KMS-11 (cell line): ENCODE data around the gene DCTPP1.

ENCODE experiments used
- H2AFZ ChIP-seq: fragments of 200-600 bp; sonication (generic); 2 replicates; pipeline ENCODE4 v1.6.1; 2016; ENCODE audit warnings: antibody characterized with exemption, mixed run types, low read depth
- H3K27ac ChIP-seq: fragments of 200-600 bp; sonication (generic); 2 replicates; pipeline ENCODE4 v1.6.1; 2016; ENCODE audit warnings: mild to moderate bottlenecking, mixed run types
- H3K27me3 ChIP-seq: fragments of 200-600 bp; sonication (generic); 2 replicates; pipeline ENCODE4 v1.6.1; 2017; ENCODE audit warnings: mild to moderate bottlenecking, low read depth, mixed run types, moderate library complexity; ENCODE audit not compliant: insufficient read depth
- H3K36me3 ChIP-seq: fragments of 200-600 bp; sonication (generic); 2 replicates; pipeline ENCODE4 v1.6.1; 2017; ENCODE audit warnings: mild to moderate bottlenecking, mixed run types; ENCODE audit not compliant: insufficient read depth
- H3K4me1 ChIP-seq: fragments of 200-600 bp; sonication (generic); 2 replicates; pipeline ENCODE4 v1.6.1; 2016; ENCODE audit warnings: mild to moderate bottlenecking, low read depth, mixed run types; ENCODE audit not compliant: poor library complexity, severe bottlenecking
- H3K4me2 ChIP-seq: fragments of 200-600 bp; sonication (generic); 2 replicates; pipeline ENCODE4 v1.7.0; 2016; ENCODE audit warnings: mild to moderate bottlenecking, mixed run types
- H3K4me3 ChIP-seq: fragments of 200-600 bp; sonication (generic); IDR thresholded peaks from 2 replicates; pipeline ENCODE4 v1.6.1; 2017; ENCODE audit warnings: low read depth, low read length, mixed read lengths; ENCODE audit not compliant: insufficient read depth
- H3K79me2 ChIP-seq: fragments of 200-600 bp; sonication (generic); 2 replicates; pipeline ENCODE4 v1.6.1; 2016; ENCODE audit warnings: low read depth, mixed run types; ENCODE audit not compliant: insufficient read depth
- H3K9ac ChIP-seq: fragments of 200-600 bp; sonication (generic); 2 replicates; pipeline ENCODE4 v1.6.1; 2016; ENCODE audit warnings: mild to moderate bottlenecking, mixed run types
- H4K20me1 ChIP-seq: fragments of 200-600 bp; sonication (generic); 2 replicates; pipeline ENCODE4 v1.6.1; 2016; ENCODE audit warnings: mild to moderate bottlenecking, mixed run types; ENCODE audit not compliant: insufficient read depth
- TF ChIP-seq, protein P1 (sequence below): fragments of 200-600 bp; sonication (generic); conservative IDR thresholded peaks from 2 replicates; pipeline ENCODE4 v1.6.1; 2017; ENCODE audit warnings: low read depth, mild to moderate bottlenecking, antibody characterized with exemption, low read length, moderate library complexity, mixed read lengths

DCTPP1 gene

DNA sequence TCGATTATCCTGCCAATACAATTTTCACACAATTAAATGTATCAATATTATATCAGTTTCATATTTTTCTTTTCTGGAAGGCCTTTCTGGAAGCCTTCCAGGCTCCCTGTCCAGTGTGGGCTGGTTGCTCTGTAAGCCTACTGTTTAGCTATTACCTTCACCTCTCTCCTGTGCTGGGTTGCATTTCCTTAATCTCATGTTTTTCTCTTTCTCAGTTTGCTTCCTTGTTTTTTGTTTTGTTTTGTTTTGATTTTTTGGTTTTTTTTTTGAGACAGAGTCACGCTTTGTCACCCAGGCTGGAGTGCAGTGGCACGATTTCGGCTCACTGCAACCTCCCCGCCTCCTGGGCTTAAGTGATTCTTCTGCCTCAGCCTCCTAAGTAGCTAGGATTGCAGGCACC lies 9.0 kb upstream of the DCTPP1 start:
- peaks cover 3% of the 10 kb centered on the region for H3K4me1 ChIP-seq
- H3K4me3 ChIP-seq = no peak overlapping the region
- H3K27ac ChIP-seq = no peak overlapping the region
- no peaks in the 10 kb centered on the region for H3K27me3 ChIP-seq
- no peaks in the 10 kb centered on the region for H3K36me3 ChIP-seq
- no peak overlapping the region for H3K9ac ChIP-seq
- H3K79me2 ChIP-seq = peaks cover 7% of the 10 kb centered on the region; the same call in 1 of the 2 replicates
- H3K4me2 ChIP-seq = no peak overlapping the region
- TF ChIP-seq, protein P1, sequence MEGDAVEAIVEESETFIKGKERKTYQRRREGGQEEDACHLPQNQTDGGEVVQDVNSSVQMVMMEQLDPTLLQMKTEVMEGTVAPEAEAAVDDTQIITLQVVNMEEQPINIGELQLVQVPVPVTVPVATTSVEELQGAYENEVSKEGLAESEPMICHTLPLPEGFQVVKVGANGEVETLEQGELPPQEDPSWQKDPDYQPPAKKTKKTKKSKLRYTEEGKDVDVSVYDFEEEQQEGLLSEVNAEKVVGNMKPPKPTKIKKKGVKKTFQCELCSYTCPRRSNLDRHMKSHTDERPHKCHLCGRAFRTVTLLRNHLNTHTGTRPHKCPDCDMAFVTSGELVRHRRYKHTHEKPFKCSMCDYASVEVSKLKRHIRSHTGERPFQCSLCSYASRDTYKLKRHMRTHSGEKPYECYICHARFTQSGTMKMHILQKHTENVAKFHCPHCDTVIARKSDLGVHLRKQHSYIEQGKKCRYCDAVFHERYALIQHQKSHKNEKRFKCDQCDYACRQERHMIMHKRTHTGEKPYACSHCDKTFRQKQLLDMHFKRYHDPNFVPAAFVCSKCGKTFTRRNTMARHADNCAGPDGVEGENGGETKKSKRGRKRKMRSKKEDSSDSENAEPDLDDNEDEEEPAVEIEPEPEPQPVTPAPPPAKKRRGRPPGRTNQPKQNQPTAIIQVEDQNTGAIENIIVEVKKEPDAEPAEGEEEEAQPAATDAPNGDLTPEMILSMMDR = no peak
- no peaks in the 10 kb centered on the region for H4K20me1 ChIP-seq
- H2AFZ ChIP-seq = no peak overlapping the region

DNA sequence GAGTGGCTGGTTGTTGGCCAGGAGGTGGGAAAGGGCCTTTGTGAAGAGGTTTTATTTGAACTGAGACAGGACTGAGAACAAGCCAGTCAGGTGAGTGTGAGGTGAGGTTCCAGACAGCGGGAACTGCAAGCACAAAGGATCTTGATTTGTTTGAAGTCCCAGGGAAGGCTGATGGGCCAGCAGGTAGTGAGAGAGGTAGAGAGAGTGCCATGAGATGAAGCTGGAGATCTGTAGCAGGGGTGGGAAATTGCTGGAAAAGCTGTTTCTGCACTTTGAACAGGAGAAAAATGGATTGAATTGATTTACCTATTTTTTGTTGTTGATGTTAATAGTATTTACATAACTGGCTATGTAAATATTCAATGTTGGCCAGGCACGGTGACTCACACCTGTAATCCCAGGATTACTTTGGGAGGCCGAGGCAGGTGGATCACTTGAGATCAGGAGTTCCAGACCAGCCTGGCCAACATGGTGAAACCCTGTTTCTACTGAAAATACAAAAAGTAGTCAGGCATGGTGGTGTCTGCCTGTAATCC lies 7.7 kb upstream of the DCTPP1 start:
- H3K27me3 ChIP-seq = no peaks in the 10 kb centered on the region
- H3K27ac ChIP-seq = no peak overlapping the region
- no peak overlapping the region for H3K9ac ChIP-seq
- H4K20me1 ChIP-seq = no peaks in the 10 kb centered on the region
- TF ChIP-seq, protein P1 = no peak
- no peak overlapping the region for H3K4me2 ChIP-seq
- no peak overlapping the region for H3K4me3 ChIP-seq
- H3K36me3 ChIP-seq = no peaks in the 10 kb centered on the region
- H2AFZ ChIP-seq = no peak overlapping the region
- H3K79me2 ChIP-seq = no peaks in the 10 kb centered on the region
- peaks cover 4% of the 10 kb centered on the region for H3K4me1 ChIP-seq

DNA sequence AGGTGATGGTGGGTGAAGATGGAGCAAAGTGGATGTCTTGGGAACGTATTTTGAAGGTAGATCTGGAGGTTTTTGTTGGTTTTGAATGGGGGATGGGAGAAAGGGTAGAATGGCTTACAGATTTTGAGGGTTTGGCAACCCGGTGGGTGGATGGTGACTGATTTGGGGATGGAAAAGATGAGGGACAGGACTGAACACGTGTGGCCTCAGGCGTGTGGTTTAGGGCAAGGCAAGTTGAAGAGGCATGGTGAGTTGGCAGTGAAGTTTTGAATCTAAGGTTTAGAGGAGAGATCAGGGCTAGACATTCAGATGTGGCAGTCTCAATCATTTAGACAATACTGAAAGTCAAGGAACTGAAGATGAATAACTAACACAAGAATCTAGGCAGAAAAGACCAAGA lies 5.0 kb upstream of the DCTPP1 start:
- TF ChIP-seq, protein P1 = no peak

DNA sequence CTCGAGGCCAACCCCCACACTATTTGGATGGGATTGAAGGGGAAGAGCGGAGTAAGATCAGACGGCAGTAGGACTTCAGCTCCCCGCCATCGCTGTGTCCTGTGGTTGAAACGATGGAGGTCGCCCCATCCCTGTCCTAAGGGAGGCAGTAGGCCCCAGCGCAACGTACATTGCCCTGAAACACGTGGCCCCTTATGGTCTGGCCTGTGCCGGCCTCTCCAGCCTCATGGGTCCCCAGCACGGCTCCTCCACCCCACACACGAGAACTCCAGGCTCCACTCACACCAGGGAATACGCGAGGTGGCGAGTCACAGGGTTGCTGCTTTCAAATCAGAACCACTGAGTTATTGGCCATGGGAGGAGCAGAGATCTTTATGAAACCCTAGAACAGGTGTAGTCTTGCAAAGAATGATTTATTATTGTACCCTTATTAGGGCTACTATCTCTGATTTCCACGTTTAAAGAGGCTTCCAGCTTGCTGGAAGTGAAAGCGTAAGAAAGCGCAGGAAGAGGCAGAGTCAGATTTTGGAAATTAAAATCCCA lies 669 bp upstream of the DCTPP1 start:
- Histone ChIP-seq H4K20me1 (no peaks in the 10 kb centered on the region), H3K36me3 (no peaks in the 10 kb centered on the region; the same call in 1 of the 2 replicates), H2AFZ (peak overlapping the region; percentile 69), H3K4me2 (peak overlapping the region; percentile 17; the same call in 1 of the 2 replicates), H3K4me3 (no peak overlapping the region), H3K9ac (no peak overlapping the region), H3K27me3 (no peaks in the 10 kb centered on the region), H3K4me1 (peaks cover 19% of the 10 kb centered on the region), H3K79me2 (peaks cover 28% of the 10 kb centered on the region), H3K27ac (no peak overlapping the region)
- TF ChIP-seq, protein P1 = 0 out of 2 replicates have a peak, but pooled peaks have one; percentile 53

More for the DNA sequence above, 5.0 kb upstream of the DCTPP1 start:
- Histone ChIP-seq H3K36me3 (no peaks in the 10 kb centered on the region), H2AFZ (0 out of 2 replicates have a peak overlapping the region, but pooled peaks have one; percentile 11), H3K27ac (no peak overlapping the region), H3K4me3 (no peak overlapping the region), H3K4me2 (no peak overlapping the region), H3K79me2 (no peaks in the 10 kb centered on the region), H4K20me1 (no peaks in the 10 kb centered on the region), H3K9ac (no peak overlapping the region), H3K4me1 (peaks cover 10% of the 10 kb centered on the region), H3K27me3 (no peaks in the 10 kb centered on the region)
